Naive B cell (primary cell): ENCODE measurements around the gene HOXA6. TPM values are rescaled to one million over a fixed set of nuclear protein-coding genes. Genes with fewer than 3 reads are reported as not detected.

ENCODE experiments used
- ATAC-seq, 2 donors: fragments of 150-1000 bp; cut with Tn5 transposase; 2 replicates each; pipeline ENCODE4 v1.10.0; 2021; ENCODE audit warnings: low read depth in 2 of 2, mild to moderate bottlenecking in 2 of 2, moderate library complexity in 2 of 2
- DNase-seq: peaks from one replicate; pipeline ENCODE4 v3.0.0; 2022
- H3K27ac Mint-ChIP-seq, 6 donors: one replicate each; pipeline ENCODE4 v1.8.0; 2020 to 2022; ENCODE audit warnings: mild to moderate bottlenecking in 6 of 6, mixed read lengths in 6 of 6, moderate library complexity in 5 of 6, inconsistent platforms in 2 of 6
- H3K27me3 Mint-ChIP-seq, 3 donors: one replicate each; pipeline ENCODE4 v1.8.0; 2021 to 2022; ENCODE audit warnings: mixed read lengths in 3 of 3, mild to moderate bottlenecking in 1 of 3
- H3K36me3 Mint-ChIP-seq, 2 donors: one replicate each; pipeline ENCODE4 v1.8.0; 2020 to 2022; ENCODE audit warnings: mixed read lengths in 2 of 2, inconsistent platforms in 1 of 2, mild to moderate bottlenecking in 1 of 2
- H3K4me1 Mint-ChIP-seq, 3 donors: one replicate each; pipeline ENCODE4 v1.8.0; 2020 to 2022; ENCODE audit warnings: mixed read lengths in 3 of 3, inconsistent platforms in 1 of 3, mild to moderate bottlenecking in 1 of 3, moderate library complexity in 1 of 3
- H3K4me3 Mint-ChIP-seq, 8 donors: one replicate each; pipeline ENCODE4 v1.8.0; 2020 to 2022; ENCODE audit warnings: mild to moderate bottlenecking in 8 of 8, mixed read lengths in 8 of 8, moderate library complexity in 8 of 8, inconsistent platforms in 2 of 8
- H3K9me3 Mint-ChIP-seq, 7 donors: one replicate each; pipeline ENCODE4 v1.8.0; 2020 to 2022; ENCODE audit warnings: mixed read lengths in 7 of 7, mild to moderate bottlenecking in 5 of 7, inconsistent platforms in 2 of 7, moderate library complexity in 1 of 7
- polyA plus RNA-seq, 6 donors: library from polyadenylated mRNA; unstranded; fragments of 300-500 nt; fragmentation: Illumina TruSeq; gene quantifications; one replicate each; pipeline ENCODE4 v1.2.3, GENCODE V29; 2021; ENCODE audit warnings: low read depth in 6 of 6

The HOXA6 gene
- polyA plus RNA-seq, 6 donors from 2014 or later, result not detected

GRCh38 chr7:27181795-27182275 lies 34.3 kb upstream of the HOXA6 start:
- no peak for DNase-seq
- peak overlapping the region in 1 of 8 donors; percentile 18 for H3K4me3 Mint-ChIP-seq

GRCh38 chr7:27180431-27181420 lies 33.2 kb upstream of the HOXA6 start:
- ATAC-seq (no peak), DNase-seq (no peak)
- peaks cover 16 to 31% (median 23%) of the 10 kb centered on the region in 3 donors for H3K4me1 Mint-ChIP-seq
- peaks cover 72 to 85% (median 76%) of the 10 kb centered on the region in 3 donors for H3K27me3 Mint-ChIP-seq
- H3K4me3 Mint-ChIP-seq, result peak overlapping the region in 2 of 8 donors; percentile 18 to 29
- peaks cover 0 to 12% (median 6%) of the 10 kb centered on the region in 7 donors for H3K9me3 Mint-ChIP-seq
- peak overlapping the region in 2 of 6 donors; percentile 58 to 90 for H3K27ac Mint-ChIP-seq
- H3K36me3 Mint-ChIP-seq, result peaks cover 0 to 2% of the 10 kb centered on the region in 2 donors

More at GRCh38 chr7:27181795-27182275, 34.3 kb upstream of the HOXA6 start:
- Mint-ChIP-seq H3K27me3 (peaks cover 73 to 84% (median 75%) of the 10 kb centered on the region in 3 donors), H3K36me3 (peaks cover 0 to 8% of the 10 kb centered on the region in 2 donors), H3K9me3 (peaks cover 0 to 19% (median 8%) of the 10 kb centered on the region in 7 donors), H3K4me1 (peaks cover 24 to 36% (median 29%) of the 10 kb centered on the region in 3 donors), H3K27ac (no peak overlapping the region)
- ATAC-seq, result no peak

- Mint-ChIP-seq H3K36me3 (no peaks in the 10 kb centered on the region), H3K27me3 (peaks cover 72 to 85% (median 74%) of the 10 kb centered on the region in 3 donors), H3K27ac (peak overlapping the region in 2 of 6 donors; percentile 62 to 90), H3K4me1 (peaks cover 12 to 24% (median 15%) of the 10 kb centered on the region in 3 donors), H3K4me3 (peak overlapping the region in 5 of 8 donors; percentile 4 to 64 (median 48)), H3K9me3 (peaks cover 0 to 11% (median 2%) of the 10 kb centered on the region in 7 donors)
- ATAC-seq (peak; percentile 56 to 75), DNase-seq (no peak)
Measured at GRCh38 chr7:27179503-27180430, 32.2 kb upstream of the HOXA6 start.

GRCh38 chr7:27179030-27179429 lies 31.5 kb upstream of the HOXA6 start:
- H3K36me3 Mint-ChIP-seq, result no peaks in the 10 kb centered on the region
- H3K27me3 Mint-ChIP-seq, result peaks cover 71 to 87% (median 72%) of the 10 kb centered on the region in 3 donors
- H3K27ac Mint-ChIP-seq, result peak overlapping the region in 1 of 6 donors; percentile 62
- peaks cover 11 to 20% (median 11%) of the 10 kb centered on the region in 3 donors for H3K4me1 Mint-ChIP-seq
- no peak for DNase-seq
- no peak for ATAC-seq
- peak overlapping the region in 4 of 8 donors; percentile 21 to 55 (median 50) for H3K4me3 Mint-ChIP-seq
- H3K9me3 Mint-ChIP-seq, result peaks cover 0 to 11% (median 2%) of the 10 kb centered on the region in 7 donors

- no peak for DNase-seq
- H3K4me3 Mint-ChIP-seq, result no peak overlapping the region
- no peaks in the 10 kb centered on the region for H3K36me3 Mint-ChIP-seq
- H3K27ac Mint-ChIP-seq, result no peak overlapping the region
- ATAC-seq, result no peak
- H3K4me1 Mint-ChIP-seq, result peaks cover 11 to 15% (median 11%) of the 10 kb centered on the region in 3 donors
- H3K9me3 Mint-ChIP-seq, result peaks cover 0 to 11% (median 2%) of the 10 kb centered on the region in 7 donors
- peaks cover 68 to 86% (median 71%) of the 10 kb centered on the region in 3 donors for H3K27me3 Mint-ChIP-seq
Measured at GRCh38 chr7:27178366-27178765, 30.8 kb upstream of the HOXA6 start.

- peaks cover 9 to 15% (median 11%) of the 10 kb centered on the region in 3 donors for H3K4me1 Mint-ChIP-seq
- H3K4me3 Mint-ChIP-seq, result peak overlapping the region in 1 of 8 donors; percentile 33
- peaks cover 0 to 11% (median 2%) of the 10 kb centered on the region in 7 donors for H3K9me3 Mint-ChIP-seq
- DNase-seq (no peak), ATAC-seq (no peak)
- H3K27me3 Mint-ChIP-seq, result peaks cover 66 to 85% (median 69%) of the 10 kb centered on the region in 3 donors
- no peaks in the 10 kb centered on the region for H3K36me3 Mint-ChIP-seq
- no peak overlapping the region for H3K27ac Mint-ChIP-seq
Measured at GRCh38 chr7:27177795-27178320, 30.3 kb upstream of the HOXA6 start.

GRCh38 chr7:27176962-27177794 lies 29.6 kb upstream of the HOXA6 start:
- no peak overlapping the region for H3K27ac Mint-ChIP-seq
- DNase-seq, result no peak
- H3K4me3 Mint-ChIP-seq, result peak overlapping the region in 1 of 8 donors; percentile 33
- ATAC-seq, result no peak
- peaks cover 0 to 3% of the 10 kb centered on the region in 2 donors for H3K36me3 Mint-ChIP-seq
- H3K27me3 Mint-ChIP-seq, result peaks cover 63 to 84% (median 65%) of the 10 kb centered on the region in 3 donors
- peaks cover 9 to 20% (median 14%) of the 10 kb centered on the region in 3 donors for H3K4me1 Mint-ChIP-seq
- peaks cover 0 to 11% (median 2%) of the 10 kb centered on the region in 7 donors for H3K9me3 Mint-ChIP-seq

- ATAC-seq (no peak), DNase-seq (no peak)
- peaks cover 0 to 9% of the 10 kb centered on the region in 2 donors for H3K36me3 Mint-ChIP-seq
- H3K27ac Mint-ChIP-seq, result no peak overlapping the region
- no peak overlapping the region for H3K4me3 Mint-ChIP-seq
- H3K27me3 Mint-ChIP-seq, result peaks cover 66 to 87% (median 66%) of the 10 kb centered on the region in 3 donors
- H3K9me3 Mint-ChIP-seq, result peaks cover 0 to 18% (median 4%) of the 10 kb centered on the region in 7 donors
- peaks cover 16 to 27% (median 20%) of the 10 kb centered on the region in 3 donors for H3K4me1 Mint-ChIP-seq
Measured at GRCh38 chr7:27176524-27176845, 28.9 kb upstream of the HOXA6 start.

- Mint-ChIP-seq H3K36me3 (peaks cover 0 to 10% of the 10 kb centered on the region in 2 donors), H3K4me1 (peaks cover 18 to 29% (median 22%) of the 10 kb centered on the region in 3 donors), H3K27ac (peak overlapping the region in 1 of 6 donors; percentile 23), H3K9me3 (peaks cover 0 to 21% (median 4%) of the 10 kb centered on the region in 7 donors), H3K4me3 (peak overlapping the region in 2 of 8 donors; percentile 16 to 76), H3K27me3 (peaks cover 65 to 87% (median 66%) of the 10 kb centered on the region in 3 donors)
- no peak for DNase-seq
- ATAC-seq, result no peak
Measured at GRCh38 chr7:27175626-27176523, 28.3 kb upstream of the HOXA6 start.

GRCh38 chr7:27174874-27175625 lies 27.5 kb upstream of the HOXA6 start:
- Mint-ChIP-seq H3K36me3 (peaks cover 0 to 10% of the 10 kb centered on the region in 2 donors), H3K9me3 (peaks cover 0 to 26% (median 6%) of the 10 kb centered on the region in 7 donors), H3K4me3 (peak overlapping the region; percentile 9 to 76 (median 64)), H3K27me3 (peaks cover 65 to 87% (median 67%) of the 10 kb centered on the region in 3 donors), H3K4me1 (peaks cover 18 to 26% (median 21%) of the 10 kb centered on the region in 3 donors), H3K27ac (peak overlapping the region in 3 of 6 donors; percentile 20 to 83 (median 42))
- ATAC-seq (no peak), DNase-seq (no peak)
